Astrocyte (in vitro differentiated cells and primary cell): Measurements from ENCODE around the gene ADGRL1. TPM values are rescaled to one million over a fixed set of nuclear protein-coding genes. Genes with fewer than 3 reads are reported as not detected.
"Not testable (repeated sequence)": the region's sequence is repeated elsewhere in the genome, so short reads cannot be mapped to it uniquely, and the experiment has no call there.

Experiments
- DNase-seq: peaks from one replicate; pipeline ENCODE4 v3.0.0-alpha.2; 2010; ENCODE audit warnings: low read depth
- FAIRE-seq: peaks from 2 replicates; lab custom pipeline; 2011; peaks lifted over from hg19 to GRCh38; lab: Jason Lieb, UNC
- H2AFZ ChIP-seq: 2 replicates; pipeline ENCODE4 v1.6.0; 2012; ENCODE audit warnings: low read depth, low read length, inconsistent platforms
- H3K27ac ChIP-seq: 2 replicates; pipeline ENCODE4 v1.5.1; 2011; ENCODE audit warnings: low read depth, low read length, inconsistent platforms
- H3K27me3 ChIP-seq: 2 replicates; pipeline ENCODE4 v1.6.0; 2011; ENCODE audit warnings: low read length, inconsistent platforms; ENCODE audit not compliant: insufficient read depth
- H3K36me3 ChIP-seq: 2 replicates; pipeline ENCODE4 v1.5.1; 2011; ENCODE audit warnings: low read length, inconsistent platforms; ENCODE audit not compliant: insufficient read depth
- H3K4me1 ChIP-seq: 2 replicates; pipeline ENCODE4 v1.5.1; 2011; ENCODE audit warnings: low read length, inconsistent platforms; ENCODE audit not compliant: insufficient read depth
- H3K4me2 ChIP-seq: 2 replicates; pipeline ENCODE4 v1.6.0; 2012; ENCODE audit warnings: low read length, inconsistent platforms
- H3K4me3 ChIP-seq: 2 replicates; pipeline ENCODE4 v1.5.1; 2011; ENCODE audit warnings: low read depth, mild to moderate bottlenecking, low read length, inconsistent platforms; ENCODE audit not compliant: insufficient read depth
- H3K79me2 ChIP-seq: 2 replicates; pipeline ENCODE4 v1.6.0; 2012; ENCODE audit warnings: mild to moderate bottlenecking, low read length, inconsistent platforms; ENCODE audit not compliant: insufficient read depth
- H3K9ac ChIP-seq: 2 replicates; pipeline ENCODE4 v1.6.0; 2012; ENCODE audit warnings: mild to moderate bottlenecking, low read length, inconsistent platforms
- H3K9me3 ChIP-seq: 2 replicates; pipeline ENCODE4 v1.5.1; 2012; ENCODE audit warnings: low read depth, mild to moderate bottlenecking, low read length, inconsistent platforms; ENCODE audit not compliant: insufficient read depth
- H4K20me1 ChIP-seq: 2 replicates; pipeline ENCODE4 v1.6.0; 2012; ENCODE audit warnings: low read length, inconsistent platforms; ENCODE audit not compliant: insufficient read depth
- H3K27ac Mint-ChIP-seq: one replicate; pipeline ENCODE4 v1.8.0; 2021; ENCODE audit warnings: mild to moderate bottlenecking, mixed read lengths; ENCODE audit not compliant: unreplicated experiment
- H3K27me3 Mint-ChIP-seq: one replicate; pipeline ENCODE4 v1.8.0; 2021; ENCODE audit warnings: low read depth, mixed read lengths; ENCODE audit not compliant: unreplicated experiment
- H3K36me3 Mint-ChIP-seq: one replicate; pipeline ENCODE4 v1.8.0; 2021; ENCODE audit warnings: low read depth, mixed read lengths; ENCODE audit not compliant: unreplicated experiment
- H3K4me1 Mint-ChIP-seq: one replicate; pipeline ENCODE4 v1.8.0; 2021; ENCODE audit warnings: low read depth, mixed read lengths; ENCODE audit not compliant: unreplicated experiment
- H3K4me3 Mint-ChIP-seq: one replicate; pipeline ENCODE4 v1.8.0; 2021; ENCODE audit warnings: mild to moderate bottlenecking, moderate library complexity, mixed read lengths; ENCODE audit not compliant: unreplicated experiment
- H3K9me3 Mint-ChIP-seq: one replicate; pipeline ENCODE4 v1.8.0; 2021; ENCODE audit warnings: mild to moderate bottlenecking, mixed read lengths; ENCODE audit not compliant: unreplicated experiment
- total RNA-seq: library from RNA; stranded (reverse); gene quantifications from 2 replicates; pipeline ENCODE4 v1.2.1, GENCODE V29; 2021

Gene ADGRL1
- total RNA-seq, 1 donor from 2014 or later = 40.9 TPM

GRCh38 chr19:14206737-14207726, 1.1 kb upstream of the ADGRL1 start:
- Histone ChIP-seq H3K4me3 (peak overlapping the region; percentile 57), H3K27ac (peak overlapping the region; percentile 26), H3K4me2 (peak overlapping the region; percentile 92), H3K27me3 (peaks cover 12% of the 10 kb centered on the region), H3K9ac (peak overlapping the region; percentile 66), H2AFZ (peak overlapping the region; percentile 92)
- not testable (repeated sequence) for H3K9me3 Mint-ChIP-seq, H3K36me3 Mint-ChIP-seq, H3K36me3 ChIP-seq, H3K4me1 Mint-ChIP-seq, H3K79me2 ChIP-seq, FAIRE-seq, H3K4me1 ChIP-seq, H4K20me1 ChIP-seq, H3K9me3 ChIP-seq
- Mint-ChIP-seq H3K27ac (peak overlapping the region; percentile 87), H3K27me3 (peaks cover 18% of the 10 kb centered on the region), H3K4me3 (peak overlapping the region; percentile 86)
- peak; percentile 95 for DNase-seq

- H3K4me3 Mint-ChIP-seq, H3K9ac ChIP-seq, H3K4me3 ChIP-seq, DNase-seq, H2AFZ ChIP-seq, H3K4me1 ChIP-seq, H3K4me1 Mint-ChIP-seq, H3K4me2 ChIP-seq, H3K79me2 ChIP-seq, H3K36me3 Mint-ChIP-seq, H3K9me3 Mint-ChIP-seq, H3K27ac Mint-ChIP-seq, H3K27ac ChIP-seq, H3K36me3 ChIP-seq, H3K9me3 ChIP-seq, FAIRE-seq: not testable (repeated sequence)
- Histone ChIP-seq H4K20me1 (peaks cover 10% of the 10 kb centered on the region), H3K27me3 (peaks cover 12% of the 10 kb centered on the region)
- H3K27me3 Mint-ChIP-seq = peaks cover 18% of the 10 kb centered on the region
Measured at GRCh38 chr19:14206308-14206707, 339 bp upstream of the ADGRL1 start.

GRCh38 chr19:14204676-14205451, 1.1 kb downstream of the ADGRL1 start:
- not testable (repeated sequence) for DNase-seq, H3K9me3 Mint-ChIP-seq, H3K9me3 ChIP-seq, H2AFZ ChIP-seq, H3K36me3 ChIP-seq, H3K9ac ChIP-seq, H3K4me3 ChIP-seq, H3K27ac ChIP-seq, H3K4me1 ChIP-seq, FAIRE-seq, H3K4me1 Mint-ChIP-seq, H3K79me2 ChIP-seq, H3K36me3 Mint-ChIP-seq
- Histone ChIP-seq H3K4me2 (peak overlapping the region; percentile 57), H4K20me1 (peaks cover 14% of the 10 kb centered on the region), H3K27me3 (peaks cover 11% of the 10 kb centered on the region)
- Mint-ChIP-seq H3K27ac (peak overlapping the region; percentile 94), H3K27me3 (peaks cover 11% of the 10 kb centered on the region), H3K4me3 (peak overlapping the region; percentile 91)

DNA sequence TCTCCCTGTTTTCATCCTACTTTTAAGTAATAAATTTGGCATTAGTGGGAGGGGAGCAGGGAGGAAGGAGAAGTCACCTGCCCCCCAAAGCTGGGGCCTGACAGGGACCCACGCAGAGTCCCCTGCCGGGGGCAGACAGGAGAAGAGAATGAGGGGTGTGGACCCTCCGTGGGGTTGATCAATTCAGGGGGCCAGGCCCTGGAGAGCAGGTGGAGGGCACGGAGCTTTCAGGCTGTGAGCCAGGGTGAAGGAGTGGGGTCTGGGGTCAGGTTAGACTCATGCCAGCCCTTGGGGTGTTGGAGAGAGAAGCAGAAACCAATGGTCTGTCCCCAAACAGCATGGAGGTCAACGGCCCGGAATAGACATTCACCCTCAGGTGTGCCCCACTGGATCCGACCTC, 1.8 kb downstream of the ADGRL1 start:
- not testable (repeated sequence) for H3K9me3 ChIP-seq, H3K4me1 ChIP-seq, H3K36me3 ChIP-seq, H3K9me3 Mint-ChIP-seq, H3K27me3 ChIP-seq, H3K4me2 ChIP-seq, H3K4me3 ChIP-seq, H3K27ac ChIP-seq, H2AFZ ChIP-seq, H3K4me1 Mint-ChIP-seq, DNase-seq, H3K27me3 Mint-ChIP-seq, H3K36me3 Mint-ChIP-seq, H3K9ac ChIP-seq, H3K79me2 ChIP-seq, FAIRE-seq
- Mint-ChIP-seq H3K4me3 (peak overlapping the region; percentile 91), H3K27ac (peak overlapping the region; percentile 94)
- H4K20me1 ChIP-seq = peaks cover 14% of the 10 kb centered on the region

DNA sequence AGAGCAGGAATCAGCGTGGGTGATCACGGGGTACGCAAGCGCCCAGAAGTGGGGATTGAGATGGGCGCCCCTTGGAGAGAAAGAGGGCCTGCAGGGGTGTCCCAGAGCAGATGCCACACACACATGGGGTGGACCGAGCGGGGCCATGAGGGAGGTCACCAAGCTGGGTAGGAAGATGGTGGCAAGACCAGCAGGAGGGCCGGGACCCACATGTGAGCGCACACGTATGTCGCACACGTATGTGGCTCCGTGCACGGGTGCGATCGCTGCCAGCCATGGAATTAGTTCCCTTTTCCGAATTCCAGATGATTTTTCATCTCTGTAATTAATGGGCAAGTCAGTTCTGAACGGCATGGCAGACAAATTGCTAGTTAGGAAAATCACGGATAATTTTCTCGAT, 2.2 kb downstream of the ADGRL1 start:
- not testable (repeated sequence) for H2AFZ ChIP-seq, H3K36me3 ChIP-seq, H3K27me3 ChIP-seq, H3K27ac Mint-ChIP-seq, H3K79me2 ChIP-seq, H3K9me3 ChIP-seq, H3K9me3 Mint-ChIP-seq, H3K4me1 Mint-ChIP-seq, H3K4me1 ChIP-seq, H3K9ac ChIP-seq, H3K27me3 Mint-ChIP-seq, H3K4me2 ChIP-seq, H3K36me3 Mint-ChIP-seq, FAIRE-seq, H3K4me3 ChIP-seq, H3K27ac ChIP-seq, DNase-seq
- peaks cover 14% of the 10 kb centered on the region for H4K20me1 ChIP-seq
- peak overlapping the region; percentile 91 for H3K4me3 Mint-ChIP-seq
